Measurements from ENCODE around the gene PRCD. TPM values are rescaled to one million over a fixed set of nuclear protein-coding genes. Genes with fewer than 3 reads are reported as not detected.

PRCD gene
- total and polyA plus RNA-seq, 2 donors (not counting 1 experiment from before 2014, with no cell fraction given), result 18.0 to 30.6 TPM

GRCh38 chr17:76567634-76568432, 28.0 kb downstream of the PRCD start:
- H3K27ac ChIP-seq (ENCODE audit: low read length in 2 of 2), result peak overlapping the region; percentile 31 to 56
- WGBS (ENCODE audit: insufficient coverage), result 44% methylated on average over 8 of the region's 14 CpGs
- H3K27ac Mint-ChIP-seq, result peak overlapping the region; percentile 88
- ChIA-PET POLR2A (interaction anchor here (0.6 to 1.1 kb wide), 4 partner anchors 10 to 143 kb away, joined by 3 read pairs; no protein-coding TSS in a partner anchor), CTCF (interaction anchor here (0.6 to 3.0 kb wide), 8 partner anchors 10 to 322 kb away, joined by 3 to 19 read pairs (median 6); partner anchors contain the start of gene ST6GALNAC2)
- intact Hi-C loops (cut with micrococcal nuclease), result no loop called here
- H3K27me3 ChIP-seq (replicated peaks in 1 of 4; ENCODE audit: control extremely low read depth in 1 of 4, control insufficient read depth in 3 of 4, insufficient read depth in 4 of 4, low read length in 3 of 4), result no peaks in the 10 kb centered on the region
- H3K79me2 ChIP-seq (ENCODE audit: control insufficient read depth, insufficient read depth, low read length), result no peaks in the 10 kb centered on the region
- no peak overlapping the region for H2AFZ ChIP-seq (ENCODE audit: insufficient read depth, low read depth, low read length, poor library complexity, severe bottlenecking)
- no peaks in the 10 kb centered on the region for H3K9me3 ChIP-seq (ENCODE audit: control extremely low read depth in 1 of 3, control insufficient read depth in 2 of 3, insufficient read depth in 1 of 3, low read length in 2 of 3)
- peaks cover 23% of the 10 kb centered on the region for H4K20me1 ChIP-seq (ENCODE audit: control insufficient read depth, insufficient read depth, low read length, poor library complexity, severe bottlenecking)
- H3K4me2 ChIP-seq (replicated peaks; ENCODE audit: low read depth, low read length, poor library complexity, severe bottlenecking), result peak overlapping the region; percentile 17
- ATAC-seq (ENCODE audit: low read depth) (peak; percentile 82), DNase-seq (peak; percentile 71)
- TF ChIP-seq EZH2 (IDR thresholded peaks at IDR 0.05; ENCODE audit: borderline replicate concordance, insufficient read depth, low read depth, low read length, poor library complexity, severe bottlenecking) (no peak), CTCF (IDR thresholded peaks at IDR 0.05) (no peak)
- peak overlapping the region; percentile 41 for H3K4me3 Mint-ChIP-seq
- no peaks in the 10 kb centered on the region for H3K9me3 Mint-ChIP-seq (ENCODE audit: insufficient read depth)
- H3K4me3 ChIP-seq (ENCODE audit: control extremely low read depth in 1 of 5, extremely low read depth in 1 of 5, insufficient read depth in 1 of 5, low read depth in 2 of 5, low read length in 4 of 5), result no peak overlapping the region
- peaks cover 19 to 21% of the 10 kb centered on the region in 2 donors for H3K4me1 ChIP-seq (ENCODE audit: control insufficient read depth in 2 of 2, insufficient read depth in 2 of 2, low read length in 2 of 2)
- H3K4me1 Mint-ChIP-seq, result peaks cover 29% of the 10 kb centered on the region
- peaks cover 0 to 17% of the 10 kb centered on the region in 2 experiments for H3K36me3 ChIP-seq (replicated peaks in 1 of 2; ENCODE audit: control extremely low read depth in 1 of 2, control insufficient read depth in 1 of 2, extremely low read depth in 1 of 2, insufficient read depth in 2 of 2, low read length in 1 of 2)
- no peaks in the 10 kb centered on the region for H3K27me3 Mint-ChIP-seq
- no peak overlapping the region for H3K9ac ChIP-seq (ENCODE audit: low read length)

DNA sequence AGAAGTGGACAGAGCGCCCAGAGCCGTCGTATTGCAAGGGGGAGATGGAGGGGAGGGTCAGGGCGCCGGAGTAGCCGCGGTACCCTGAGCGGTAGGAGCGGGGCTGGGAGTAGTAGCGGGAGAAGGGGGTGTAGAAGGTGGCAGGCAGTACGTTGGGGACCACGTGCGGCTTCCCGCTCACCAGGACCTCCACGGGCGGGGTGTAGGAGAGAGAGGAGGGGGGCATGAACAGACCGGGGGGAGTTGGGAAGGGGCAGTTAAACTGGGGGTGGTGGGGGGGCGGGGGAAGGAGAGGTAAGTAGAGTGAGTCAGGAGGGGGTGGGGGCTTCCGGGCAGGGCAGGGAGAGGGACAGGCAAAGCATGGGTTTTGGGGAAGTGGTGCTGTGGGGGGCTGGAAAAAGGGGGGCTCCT, 29.0 kb downstream of the PRCD start:
- no peaks in the 10 kb centered on the region for H3K9me3 Mint-ChIP-seq (ENCODE audit: insufficient read depth)
- no peak overlapping the region for H3K4me3 Mint-ChIP-seq
- no peak overlapping the region for H3K9ac ChIP-seq (ENCODE audit: low read length)
- H3K27ac ChIP-seq (ENCODE audit: low read length in 2 of 2), result no peak overlapping the region
- intact Hi-C loops (cut with micrococcal nuclease), result no loop called here
- H3K36me3 ChIP-seq (replicated peaks in 1 of 2; ENCODE audit: control extremely low read depth in 1 of 2, control insufficient read depth in 1 of 2, extremely low read depth in 1 of 2, insufficient read depth in 2 of 2, low read length in 1 of 2), result peaks cover 0 to 16% of the 10 kb centered on the region in 2 experiments
- H3K9me3 ChIP-seq (ENCODE audit: control extremely low read depth in 1 of 3, control insufficient read depth in 2 of 3, insufficient read depth in 1 of 3, low read length in 2 of 3), result no peaks in the 10 kb centered on the region
- CTCF ChIA-PET, result interaction anchor here (0.5 to 3.0 kb wide), 3 partner anchors 14 to 55 kb away, joined by 3 to 14 read pairs (median 3); no protein-coding TSS in a partner anchor
- H3K4me1 Mint-ChIP-seq, result peaks cover 25% of the 10 kb centered on the region
- no peaks in the 10 kb centered on the region for H3K27me3 ChIP-seq (replicated peaks in 1 of 4; ENCODE audit: control extremely low read depth in 1 of 4, control insufficient read depth in 3 of 4, insufficient read depth in 4 of 4, low read length in 3 of 4)
- no peak for ATAC-seq (ENCODE audit: low read depth)
- no peaks in the 10 kb centered on the region for H3K79me2 ChIP-seq (ENCODE audit: control insufficient read depth, insufficient read depth, low read length)
- POLR2A ChIA-PET, result no interaction called here
- H3K27me3 Mint-ChIP-seq, result no peaks in the 10 kb centered on the region
- no peak overlapping the region for H2AFZ ChIP-seq (ENCODE audit: insufficient read depth, low read depth, low read length, poor library complexity, severe bottlenecking)
- peaks cover 19 to 21% of the 10 kb centered on the region in 2 donors for H3K4me1 ChIP-seq (ENCODE audit: control insufficient read depth in 2 of 2, insufficient read depth in 2 of 2, low read length in 2 of 2)
- H3K27ac Mint-ChIP-seq, result peak overlapping the region; percentile 65
- H4K20me1 ChIP-seq (ENCODE audit: control insufficient read depth, insufficient read depth, low read length, poor library complexity, severe bottlenecking), result peaks cover 23% of the 10 kb centered on the region
- no peak for DNase-seq
- H3K4me3 ChIP-seq (ENCODE audit: control extremely low read depth in 1 of 5, extremely low read depth in 1 of 5, insufficient read depth in 1 of 5, low read depth in 2 of 5, low read length in 4 of 5), result no peak overlapping the region
- no peak for TF ChIP-seq EZH2 (IDR thresholded peaks at IDR 0.05; ENCODE audit: borderline replicate concordance, insufficient read depth, low read depth, low read length, poor library complexity, severe bottlenecking)
- TF ChIP-seq CTCF (IDR thresholded peaks at IDR 0.05), result no peak
- WGBS (ENCODE audit: insufficient coverage), result 10% methylated on average over 14 of the region's 19 CpGs
- peak overlapping the region; percentile 17 for H3K4me2 ChIP-seq (replicated peaks; ENCODE audit: low read depth, low read length, poor library complexity, severe bottlenecking)
